ENCODE results near the gene CST8. TPM values are rescaled to one million over a fixed set of nuclear protein-coding genes. Genes with fewer than 3 reads are reported as not detected.

Gene CST8
- polyA plus RNA-seq, 1 of the 3 experiments (the other 2 are of a cell fraction), result not detected

- POLR2A ChIA-PET, result no interaction called here
- 0% methylated on average over 1 of the region's 1 CpG for WGBS (ENCODE audit: low lambda C conversion rate)
- H3K4me1 ChIP-seq (ENCODE audit: control insufficient read depth in 1 of 2, insufficient read depth in 2 of 2, low read depth in 1 of 2, low read length in 1 of 2), result peaks cover 0 to under 1% of the 10 kb centered on the region in 2 experiments; a peak in 1 of 4 replicates
- H3K9me2 ChIP-seq, result no peaks in the 10 kb centered on the region
- CTCF ChIA-PET, result interaction anchor here (1.5 kb wide), 1 partner anchor 9 kb away, joined by 4 read pairs; no protein-coding TSS in a partner anchor
- no peak for DNase-seq
- no peak for TF ChIP-seq NRF1 (IDR thresholded peaks at IDR 0.05; ENCODE audit: low read depth, low read length)
- no peak for TF ChIP-seq USF1 (IDR thresholded peaks at IDR 0.05; ENCODE audit: borderline replicate concordance, low read depth)
- TF ChIP-seq NFIC (IDR thresholded peaks at IDR 0.05; ENCODE audit: borderline replicate concordance), result no peak
- no peak for TF ChIP-seq FOSL2 (IDR thresholded peaks at IDR 0.05; ENCODE audit: borderline replicate concordance, low read depth)
- TF ChIP-seq RCOR1 (IDR thresholded peaks at IDR 0.05; ENCODE audit: low read length), result no peak
- TF ChIP-seq ZBTB33 (IDR thresholded peaks at IDR 0.05; ENCODE audit: borderline replicate concordance, low read depth), result no peak
- TF ChIP-seq CTCF (IDR thresholded peaks at IDR 0.05), result no peak
- TF ChIP-seq MAX (IDR thresholded peaks at IDR 0.05; ENCODE audit: low read depth), result no peak
- TF ChIP-seq TCF12 (IDR thresholded peaks at IDR 0.05), result no peak
- no peak for TF ChIP-seq IRF3 (IDR thresholded peaks at IDR 0.05; ENCODE audit: low read depth, low read length)
- TF ChIP-seq MXI1 (IDR thresholded peaks at IDR 0.05; ENCODE audit: low read depth, low read length), result no peak
- TF ChIP-seq RXRA (IDR thresholded peaks at IDR 0.05; ENCODE audit: borderline replicate concordance, low read depth), result no peak
- no peak for TF ChIP-seq TEAD4 (IDR thresholded peaks at IDR 0.05; ENCODE audit: borderline replicate concordance, insufficient read depth)
- TF ChIP-seq GABPA (IDR thresholded peaks at IDR 0.05; ENCODE audit: low read depth), result no peak
- TF ChIP-seq EZH2phosphoT487 (IDR thresholded peaks at IDR 0.05; ENCODE audit: borderline replicate concordance, low read depth), result no peak
- no peak for TF ChIP-seq YY1 (IDR thresholded peaks at IDR 0.05; ENCODE audit: low read depth)
- no peak for TF ChIP-seq RAD21 (IDR thresholded peaks at IDR 0.05; ENCODE audit: low read length)
- no peak for TF ChIP-seq MEF2A (IDR thresholded peaks at IDR 0.05; ENCODE audit: borderline replicate concordance, low read depth)
- no peak overlapping the region for H3K27ac ChIP-seq (ENCODE audit: low read depth in 2 of 2, low read length in 1 of 2)
- H2AFZ ChIP-seq (ENCODE audit: low read depth), result no peak overlapping the region
- no peak overlapping the region for H3K9ac ChIP-seq
- H4K20me1 ChIP-seq (ENCODE audit: insufficient read depth), result no peaks in the 10 kb centered on the region
- no peaks in the 10 kb centered on the region for H3F3A ChIP-seq (replicated peaks; ENCODE audit: insufficient read depth)
- no peak overlapping the region for H3K4me3 ChIP-seq (ENCODE audit: low read depth in 2 of 2, low read length in 1 of 2)
- no peaks in the 10 kb centered on the region for H3K79me2 ChIP-seq (ENCODE audit: insufficient read depth)
- no peak overlapping the region for H3K4me2 ChIP-seq
- H3K27me3 ChIP-seq (ENCODE audit: insufficient read depth), result peaks cover 25% of the 10 kb centered on the region
- H3K36me3 ChIP-seq (replicated peaks in 1 of 2; ENCODE audit: control insufficient read depth in 1 of 2, insufficient read depth in 2 of 2, low read length in 1 of 2), result no peaks in the 10 kb centered on the region
- H3K9me3 ChIP-seq, result no peaks in the 10 kb centered on the region
Observed at GRCh38 chr20:23450877-23451276, 40.0 kb upstream of the CST8 start.

All from SK-N-SH (cell line).